Activated CD8-positive, alpha-beta T cell treated with anti-CD3 and anti-CD28 coated beads for 36 hours (primary cell): ENCODE data around the gene SMLR1. TPM values are rescaled to one million over a fixed set of nuclear protein-coding genes. Genes with fewer than 3 reads are reported as not detected.
A peak's percentile ranks its signal among the peaks of the same experiment; 100 is the strongest.

Experiments used
- ATAC-seq: fragments of 200-7000 bp; cut with Tn5 transposase; one replicate; pipeline ENCODE4 v1.10.0; 2021; ENCODE audit warnings: mild to moderate bottlenecking, moderate library complexity
- CTCF ChIA-PET: fragments of 350-600 bp; sonication (Branson Sonifier 250); formaldehyde crosslinking; loops from one replicate; lab custom pipeline; 2021; ENCODE audit warnings: antibody characterized with exemption; lab: Charles Lee
- POLR2A ChIA-PET: fragments of 350-600 bp; sonication (Branson Sonifier 250); formaldehyde crosslinking; loops from one replicate; lab custom pipeline; 2021; ENCODE audit warnings: antibody characterized with exemption; lab: Charles Lee
- DNase-seq: peaks from one replicate; pipeline ENCODE4 v3.0.0-alpha.2; 2020
- H3K27ac Mint-ChIP-seq: one replicate; pipeline ENCODE4 v1.8.0; 2021; ENCODE audit warnings: mild to moderate bottlenecking, mixed read lengths
- H3K27me3 Mint-ChIP-seq: one replicate; pipeline ENCODE4 v1.8.0; 2021; ENCODE audit warnings: mixed read lengths
- H3K36me3 Mint-ChIP-seq: one replicate; pipeline ENCODE4 v1.8.0; 2021; ENCODE audit warnings: low read depth, mixed read lengths
- H3K4me1 Mint-ChIP-seq: one replicate; pipeline ENCODE4 v1.8.0; 2021; ENCODE audit warnings: low read depth, mixed read lengths
- H3K4me3 Mint-ChIP-seq: one replicate; pipeline ENCODE4 v1.8.0; 2021; ENCODE audit warnings: mild to moderate bottlenecking, moderate library complexity, mixed read lengths
- H3K9me3 Mint-ChIP-seq: one replicate; pipeline ENCODE4 v1.8.0; 2021; ENCODE audit warnings: mixed read lengths
- intact Hi-C: fragments of 100-400 bp; cut with micrococcal nuclease; formaldehyde crosslinking; loops from one replicate; pipeline ENCODE4 v1.10.0; 2022
- total RNA-seq, 2 experiments: library from RNA; stranded (reverse); gene quantifications; one replicate each; pipeline ENCODE4 v1.2.3, GENCODE V29; 2021
- TF ChIP-seq, protein P1 (sequence below): fragments of 200-600 bp; IDR thresholded peaks from one replicate; pipeline ENCODE4 v1.8.0; 2022; ENCODE audit warnings: antibody characterized with exemption, mild to moderate bottlenecking

SMLR1 gene
- total RNA-seq, 2 experiments from 2014 or later = not detected

DNA sequence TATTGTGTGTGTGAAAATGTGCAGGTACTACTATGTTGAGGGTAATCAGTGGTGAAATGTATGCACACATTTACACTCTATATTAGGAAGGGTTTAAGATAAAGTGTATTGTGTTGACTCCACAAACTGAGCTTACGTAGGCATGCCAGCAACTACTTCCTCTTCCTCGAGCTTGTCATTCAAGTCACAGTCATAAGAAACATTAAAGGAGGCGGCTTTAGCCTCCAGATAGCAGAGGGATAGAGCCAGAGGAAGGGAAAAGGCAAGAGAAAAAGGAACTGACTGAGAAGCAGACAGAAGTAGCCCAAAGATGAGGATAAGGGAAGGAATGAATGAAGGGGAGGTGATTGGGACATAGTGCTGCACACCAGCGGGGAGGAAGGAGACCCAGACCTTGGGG is 55.2 kb downstream of the SMLR1 start:
- TF ChIP-seq, protein P1, sequence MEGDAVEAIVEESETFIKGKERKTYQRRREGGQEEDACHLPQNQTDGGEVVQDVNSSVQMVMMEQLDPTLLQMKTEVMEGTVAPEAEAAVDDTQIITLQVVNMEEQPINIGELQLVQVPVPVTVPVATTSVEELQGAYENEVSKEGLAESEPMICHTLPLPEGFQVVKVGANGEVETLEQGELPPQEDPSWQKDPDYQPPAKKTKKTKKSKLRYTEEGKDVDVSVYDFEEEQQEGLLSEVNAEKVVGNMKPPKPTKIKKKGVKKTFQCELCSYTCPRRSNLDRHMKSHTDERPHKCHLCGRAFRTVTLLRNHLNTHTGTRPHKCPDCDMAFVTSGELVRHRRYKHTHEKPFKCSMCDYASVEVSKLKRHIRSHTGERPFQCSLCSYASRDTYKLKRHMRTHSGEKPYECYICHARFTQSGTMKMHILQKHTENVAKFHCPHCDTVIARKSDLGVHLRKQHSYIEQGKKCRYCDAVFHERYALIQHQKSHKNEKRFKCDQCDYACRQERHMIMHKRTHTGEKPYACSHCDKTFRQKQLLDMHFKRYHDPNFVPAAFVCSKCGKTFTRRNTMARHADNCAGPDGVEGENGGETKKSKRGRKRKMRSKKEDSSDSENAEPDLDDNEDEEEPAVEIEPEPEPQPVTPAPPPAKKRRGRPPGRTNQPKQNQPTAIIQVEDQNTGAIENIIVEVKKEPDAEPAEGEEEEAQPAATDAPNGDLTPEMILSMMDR = no peak
- ATAC-seq = no peak
- CTCF ChIA-PET = interaction anchor here (1.0 to 6.3 kb wide), 2 partner anchors 10 to 233 kb away, joined by 3 to 117 read pairs; no protein-coding TSS in a partner anchor

DNA sequence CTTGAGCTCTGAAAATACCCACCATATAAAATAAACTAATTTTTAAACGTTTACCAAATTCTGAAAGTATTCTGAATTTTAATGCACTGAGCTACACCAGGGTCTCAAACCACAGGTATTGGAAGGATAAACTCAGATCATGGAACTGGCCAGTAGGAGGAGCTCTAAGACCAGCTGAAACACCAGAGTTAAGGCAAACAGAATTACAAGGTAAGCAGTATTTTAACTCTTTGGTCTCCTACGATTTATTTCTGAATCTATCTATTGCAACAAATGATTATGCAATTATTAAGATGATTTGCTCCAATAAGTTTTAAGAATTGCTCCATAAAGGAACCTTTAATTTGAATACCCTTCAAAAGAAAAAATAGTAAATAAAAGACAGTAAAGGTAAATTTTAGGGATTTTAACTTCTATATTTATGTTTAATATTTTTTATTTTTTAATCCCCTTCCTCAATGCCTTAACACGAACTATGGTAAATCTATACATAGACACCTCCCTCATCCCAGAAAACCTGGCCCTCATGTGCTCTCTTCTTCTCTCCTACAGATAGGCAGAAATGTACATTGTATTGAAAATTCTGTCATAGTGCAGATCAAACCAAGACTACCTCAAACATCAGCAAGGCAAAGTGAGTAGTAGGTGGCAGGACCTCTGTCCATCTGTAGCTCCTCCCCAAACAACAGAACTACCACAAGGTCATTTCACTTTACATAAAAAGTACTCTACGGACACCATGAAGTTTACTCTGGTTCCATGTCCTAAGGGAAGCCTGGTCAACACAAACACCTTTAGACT is 58.4 kb downstream of the SMLR1 start:
- CTCF ChIA-PET = interaction anchor here (0.6 to 6.3 kb wide), 52 partner anchors 9 to 1396 kb away, joined by 3 to 117 read pairs (median 4); partner anchors contain the start of gene MED23
- Mint-ChIP-seq H3K27ac (no peak overlapping the region), H3K27me3 (no peaks in the 10 kb centered on the region), H3K4me3 (no peak overlapping the region), H3K9me3 (no peaks in the 10 kb centered on the region), H3K4me1 (no peaks in the 10 kb centered on the region), H3K36me3 (no peaks in the 10 kb centered on the region)
- ATAC-seq (peak; percentile 77), DNase-seq (peak; percentile 82)
- TF ChIP-seq, protein P1 = peak; percentile 96
- POLR2A ChIA-PET = no interaction called here
- intact Hi-C loops = loop anchor here (1.0 kb wide), 1 partner anchor 231 kb away; no protein-coding TSS in a partner anchor

More for the DNA sequence above, 55.2 kb downstream of the SMLR1 start:
- intact Hi-C loops = loop anchor here (5.0 kb wide), 1 partner anchor 650 kb away; no protein-coding TSS in a partner anchor
- DNase-seq = no peak
- no peaks in the 10 kb centered on the region for H3K4me1 Mint-ChIP-seq
- no peak overlapping the region for H3K27ac Mint-ChIP-seq
- POLR2A ChIA-PET = no interaction called here
- no peaks in the 10 kb centered on the region for H3K27me3 Mint-ChIP-seq
- no peaks in the 10 kb centered on the region for H3K9me3 Mint-ChIP-seq
- no peaks in the 10 kb centered on the region for H3K36me3 Mint-ChIP-seq
- no peak overlapping the region for H3K4me3 Mint-ChIP-seq

Other genes with a start within 250 kb of the SMLR1 start
- 10 to 100 TPM; 30.6 to 33.3 TPM for gene EPB41L2, start 235.8 kb downstream of the SMLR1 start, total RNA-seq